Inflammatory macrophage treated with lipopolysaccharide for 4 hours (primary cell): ENCODE results near the gene ZNF738.
"Not testable (repeated sequence)": the region's sequence is repeated elsewhere in the genome, so short reads cannot be mapped to it uniquely, and the experiment has no call there.

Experiments used
- DNase-seq: peaks from one replicate; pipeline ENCODE4 v3.0.0-alpha.2; 2020

Gene ZNF738

GRCh38 chr19:21358768-21359451 lies at the start of gene ZNF738:
Gene ZNF738, plus strand, starts transcription at chr19:21359000. Its CDS starts 141 bp downstream, at chr19:21359141.
- peak; percentile 92 for DNase-seq

GRCh38 chr19:21312807-21313206 lies 46.0 kb upstream of the ZNF738 start:
- DNase-seq, result not testable (repeated sequence)

- peak; percentile 87 for DNase-seq
Measured at GRCh38 chr19:21314676-21315075, 44.1 kb upstream of the ZNF738 start.

- no peak for DNase-seq
Measured at GRCh38 chr19:21317821-21318220, 41.0 kb upstream of the ZNF738 start.

DNA sequence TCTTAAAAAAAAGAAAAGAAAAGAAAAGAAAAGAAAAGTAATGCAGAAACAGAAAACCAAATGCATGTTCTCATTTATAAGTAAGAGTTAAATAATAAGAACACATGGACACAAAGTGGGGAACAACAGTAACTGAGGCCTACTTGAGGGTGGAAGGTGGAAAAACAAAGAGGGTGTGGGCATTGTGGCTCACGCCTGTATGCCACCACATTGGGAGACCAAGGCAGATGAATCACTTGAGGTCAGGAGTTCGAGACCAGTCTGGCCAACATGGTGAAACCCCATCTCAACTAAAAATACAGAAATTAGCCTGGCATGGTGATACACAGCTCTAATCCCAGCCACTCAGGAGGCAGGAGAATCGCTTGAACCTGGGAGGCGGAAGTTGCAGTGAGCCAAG lies 37.7 kb upstream of the ZNF738 start:
- no peak for DNase-seq

- no peak for DNase-seq
Measured at GRCh38 chr19:21321996-21322395, 36.8 kb upstream of the ZNF738 start.

GRCh38 chr19:21322528-21322927 lies 36.3 kb upstream of the ZNF738 start:
- DNase-seq, result no peak

GRCh38 chr19:21323000-21323399 lies 35.8 kb upstream of the ZNF738 start:
- no peak for DNase-seq

DNA sequence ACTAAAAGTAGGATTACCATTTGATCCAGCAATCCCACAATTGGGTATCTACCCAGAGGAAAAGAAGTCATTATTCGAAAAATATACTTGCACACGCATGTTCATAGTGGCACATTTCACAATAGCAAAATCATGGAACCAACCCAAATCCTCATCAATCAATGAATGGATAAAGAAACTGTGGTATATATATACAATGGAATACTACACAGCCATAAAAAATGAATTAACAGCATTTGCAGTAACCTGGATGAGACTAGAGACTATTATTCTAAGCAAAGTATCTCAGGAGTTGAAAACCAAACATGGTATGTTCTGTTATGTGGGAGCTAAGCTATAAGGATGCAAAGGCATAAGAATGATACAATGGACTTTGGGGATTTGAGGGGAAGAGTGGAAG lies 32.6 kb upstream of the ZNF738 start:
- no peak for DNase-seq

- no peak for DNase-seq
Measured at GRCh38 chr19:21328406-21328805, 30.4 kb upstream of the ZNF738 start.

- DNase-seq, result peak; percentile 94
Measured at GRCh38 chr19:21328885-21329605, 29.8 kb upstream of the ZNF738 start, which contains the start of gene ZNF708. Gene ZNF708, minus strand, starts transcription at chr19:21329410. Its CDS starts 198 bp downstream, at chr19:21329212.

DNA sequence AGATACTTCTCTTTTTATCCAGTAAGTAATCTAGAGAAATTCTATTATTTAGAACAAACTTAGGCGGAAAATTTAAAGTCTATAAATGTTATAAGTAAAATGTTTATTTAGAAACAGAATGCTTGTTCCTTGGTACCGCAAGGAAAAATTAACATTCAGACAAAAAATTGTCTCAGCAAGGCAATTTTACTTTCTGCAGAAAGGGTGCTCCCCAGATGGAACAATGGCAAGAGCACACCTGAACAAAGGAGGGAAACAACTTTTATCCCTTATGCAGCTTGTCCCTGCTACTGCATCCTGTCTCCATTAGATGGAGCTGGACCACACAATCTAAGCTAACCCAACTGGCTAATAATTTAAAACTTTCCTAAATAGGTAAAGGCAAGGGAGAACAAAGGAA lies 23.1 kb upstream of the ZNF738 start:
- DNase-seq, result no peak

GRCh38 chr19:21344841-21345240 lies 14.0 kb upstream of the ZNF738 start:
- DNase-seq, result not testable (repeated sequence)

DNA sequence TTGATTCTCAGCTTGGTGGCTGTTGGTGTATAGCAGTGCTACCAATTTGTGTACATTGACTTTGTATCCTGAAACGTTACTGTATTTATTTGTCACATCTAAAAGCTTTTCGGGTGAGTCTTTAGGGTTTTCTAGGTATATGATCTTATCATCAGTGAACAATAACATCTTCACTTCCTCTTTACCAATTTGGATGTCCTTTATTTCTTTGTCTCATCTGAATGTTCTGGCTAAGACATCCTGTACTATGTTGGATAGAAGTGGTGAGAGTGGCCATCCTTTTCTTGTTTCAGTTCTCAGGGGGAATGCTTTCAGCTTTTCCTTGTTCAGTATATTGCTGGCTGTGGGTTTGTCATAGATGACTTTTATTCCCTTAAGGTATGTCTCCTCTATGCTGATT lies 6.0 kb upstream of the ZNF738 start:
- DNase-seq, result no peak

GRCh38 chr19:21362291-21362690 lies 3.5 kb downstream of the ZNF738 start:
- no peak for DNase-seq

DNA sequence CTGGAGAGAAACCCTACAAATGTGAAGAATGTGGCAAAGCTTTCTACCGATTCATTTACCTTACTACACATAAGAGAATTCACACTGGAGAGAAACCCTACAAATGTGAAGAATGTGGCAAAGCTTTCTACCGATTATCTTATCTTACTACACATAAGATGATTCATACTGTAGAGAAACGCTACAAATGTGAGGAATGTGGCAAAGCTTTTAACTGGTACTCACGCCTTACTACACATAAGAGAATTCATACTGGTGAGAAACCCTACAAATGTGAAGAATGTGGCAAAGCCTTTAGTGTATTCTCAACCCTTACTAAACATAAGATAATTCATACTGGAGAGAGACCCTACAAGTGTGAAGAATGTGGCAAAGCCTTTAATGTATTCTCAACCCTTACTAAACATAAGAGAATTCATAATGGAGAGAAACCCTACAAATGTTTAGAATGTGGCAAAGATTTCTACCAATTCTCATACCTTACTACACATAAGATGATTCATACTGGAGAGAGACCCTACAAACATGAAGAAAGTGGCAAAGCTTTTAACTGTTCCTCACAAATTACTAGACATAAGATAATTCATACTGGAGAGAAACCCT lies 25.3 kb downstream of the ZNF738 start:
- DNase-seq, result no peak

DNA sequence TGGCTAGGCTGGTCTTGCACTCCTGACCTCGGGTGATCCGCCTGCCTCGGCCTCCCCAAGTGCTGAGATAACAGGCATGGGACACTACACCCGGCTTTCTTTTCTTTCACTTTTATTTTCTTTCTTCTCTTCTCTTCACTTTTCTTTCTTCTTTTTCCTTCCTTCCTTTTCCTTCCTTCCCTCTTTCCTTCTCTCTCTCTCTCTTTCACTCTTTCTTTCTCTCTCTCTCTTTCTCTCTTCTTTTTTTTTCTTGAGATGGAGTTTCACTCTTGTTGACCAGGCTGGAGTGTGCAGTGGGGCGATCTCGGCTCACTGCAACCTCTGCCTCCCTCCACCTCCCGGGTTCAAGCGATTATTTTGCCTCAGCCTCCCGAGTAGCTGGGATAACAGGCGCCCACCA lies 37.3 kb downstream of the ZNF738 start:
- DNase-seq, result no peak

- peak; percentile 91 for DNase-seq
Measured at GRCh38 chr19:21396893-21397572, 38.2 kb downstream of the ZNF738 start, which contains the start of gene ZNF493. Gene ZNF493, plus strand, starts transcription at chr19:21397133. Its CDS starts 105 bp downstream, at chr19:21397238.

DNA sequence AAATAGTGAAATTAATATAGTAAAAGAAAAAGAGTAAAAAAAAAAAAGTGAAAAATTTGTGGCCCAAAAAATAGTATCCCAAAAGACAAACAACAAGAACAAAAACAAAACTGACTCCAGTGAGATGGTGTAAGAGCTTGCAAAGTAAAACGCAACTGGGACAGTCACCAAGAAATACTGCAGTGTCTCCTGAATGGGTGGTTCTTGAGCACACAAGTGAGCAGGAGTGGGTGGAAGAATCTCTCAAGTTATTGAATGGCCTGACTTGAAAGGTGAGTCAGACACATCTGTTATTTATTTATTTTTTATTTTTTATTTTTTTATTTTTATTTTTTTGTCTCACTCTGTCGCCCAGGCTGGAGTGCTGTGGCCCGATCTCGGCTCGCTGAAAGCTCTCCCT lies 40.1 kb downstream of the ZNF738 start:
- DNase-seq, result no peak

DNA sequence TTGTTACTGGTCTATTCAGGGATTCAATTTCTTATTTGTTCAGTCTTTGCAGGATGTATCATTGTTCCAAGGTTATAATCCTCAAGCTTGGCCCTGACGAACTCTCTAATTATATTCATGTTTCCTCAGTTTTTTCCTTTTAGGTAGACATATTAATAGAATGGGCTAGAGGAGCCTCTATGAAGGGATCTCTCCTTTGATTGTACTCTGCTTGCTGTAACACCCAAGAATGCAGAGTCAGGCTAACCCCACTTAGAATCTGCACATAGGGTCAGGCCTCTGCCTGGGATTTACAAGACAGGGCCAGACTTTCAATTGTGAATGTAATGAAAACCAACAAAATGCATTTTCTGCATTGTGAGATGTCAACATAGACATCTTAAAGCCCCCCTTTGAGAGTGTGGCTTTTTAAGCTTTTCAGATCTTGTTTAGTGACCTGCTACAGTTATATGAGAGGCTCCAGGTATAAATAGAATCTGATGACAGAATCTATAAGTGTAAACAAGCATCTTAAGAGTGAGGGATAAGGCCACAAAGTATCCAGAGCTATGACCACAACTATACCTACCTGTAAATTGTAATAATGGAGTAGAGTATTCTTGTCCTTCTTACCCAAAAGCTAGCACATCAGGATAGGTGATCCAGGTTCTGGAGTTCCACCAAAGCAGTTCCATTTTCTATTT lies 43.6 kb downstream of the ZNF738 start:
- no peak for DNase-seq

GRCh38 chr19:21410166-21410565 lies 51.4 kb downstream of the ZNF738 start:
- no peak for DNase-seq

- no peak for DNase-seq
Measured at GRCh38 chr19:21422244-21422643, 63.4 kb downstream of the ZNF738 start.
